Liver (tissue), 9 donors: ENCODE data around the gene CEMIP. TPM values are rescaled to one million over a fixed set of nuclear protein-coding genes. Genes with fewer than 3 reads are reported as not detected.

Source experiments
- DNase-seq: peaks from one replicate; pipeline ENCODE4 v3.0.0-alpha.2; 2017; ENCODE audit warnings: low spot score
- H3K27ac ChIP-seq, 2 donors: one replicate each; pipeline ENCODE4 v1.7.0; 2013; ENCODE audit warnings: inconsistent platforms in 2 of 2, low read length in 2 of 2, control low read depth in 1 of 2, low read depth in 1 of 2, mild to moderate bottlenecking in 1 of 2
- H3K27me3 ChIP-seq, 4 donors: one replicate each; pipeline versions ENCODE4 v1.6.1 to v1.7.0; 2013; ENCODE audit warnings: low read length in 3 of 4, inconsistent platforms in 1 of 4, mild to moderate bottlenecking in 1 of 4, moderate library complexity in 1 of 4; ENCODE audit not compliant: control insufficient read depth in 4 of 4, insufficient read depth in 4 of 4
- H3K36me3 ChIP-seq, 4 donors: one replicate each; pipeline versions ENCODE4 v1.6.1 to v1.7.0; 2013; ENCODE audit warnings: low read length in 3 of 4, mild to moderate bottlenecking in 3 of 4, low read depth in 1 of 4, moderate library complexity in 1 of 4; ENCODE audit not compliant: control insufficient read depth in 4 of 4, insufficient read depth in 3 of 4
- H3K4me1 ChIP-seq, 4 donors: one replicate each; pipeline versions ENCODE4 v1.6.1 to v1.7.0; 2013; ENCODE audit warnings: low read length in 3 of 4, mild to moderate bottlenecking in 3 of 4, moderate library complexity in 1 of 4; ENCODE audit not compliant: control insufficient read depth in 4 of 4, insufficient read depth in 4 of 4
- H3K4me3 ChIP-seq, 3 donors: one replicate each; pipeline versions ENCODE4 v1.6.1 to v1.7.0; 2013; ENCODE audit warnings: low read length in 3 of 3, control low read depth in 1 of 3, low read depth in 1 of 3, mild to moderate bottlenecking in 1 of 3
- H3K9ac ChIP-seq, 2 donors: one replicate each; pipeline ENCODE4 v1.7.0; 2013; ENCODE audit warnings: low read length in 2 of 2, mild to moderate bottlenecking in 2 of 2, moderate library complexity in 2 of 2, control low read depth in 1 of 2, low read depth in 1 of 2
- H3K9me3 ChIP-seq, 4 donors: one replicate each; pipeline versions ENCODE4 v1.6.1 to v1.7.0; 2013; ENCODE audit warnings: low read length in 3 of 4; ENCODE audit not compliant: control insufficient read depth in 4 of 4
- CTCF ChIP-seq: fragments of 150-350 bp; IDR thresholded peaks from 2 replicates; pipeline ENCODE4 v1.5.1; 2017; ENCODE audit warnings: improper control_type of control experiment, low read depth, low read length; ENCODE audit not compliant: missing input control
- EGR1 ChIP-seq, 2 donors: IDR thresholded peaks; 2 replicates each; pipeline ENCODE4 v1.6.1; 2016 to 2018; ENCODE audit warnings: antibody characterized with exemption in 2 of 2, low read depth in 2 of 2
- FOXA1 ChIP-seq: IDR thresholded peaks from 2 replicates; pipeline ENCODE4 v1.6.1; 2016; ENCODE audit warnings: antibody characterized with exemption
- FOXA2 ChIP-seq: IDR thresholded peaks from 2 replicates; pipeline ENCODE4 v1.6.1; 2016; ENCODE audit warnings: antibody characterized with exemption
- GABPA ChIP-seq, 2 donors: IDR thresholded peaks in 1 of 2; conservative IDR thresholded peaks in 1 of 2; 2 replicates each; pipeline ENCODE4 v1.6.1; 2016; ENCODE audit warnings: antibody characterized with exemption in 2 of 2, mild to moderate bottlenecking in 1 of 2, moderate library complexity in 1 of 2
- HNF4A ChIP-seq, 2 donors: conservative IDR thresholded peaks; 2 replicates each; pipeline ENCODE4 v1.6.1; 2016; ENCODE audit warnings: antibody characterized with exemption in 2 of 2, mild to moderate bottlenecking in 2 of 2
- HNF4G ChIP-seq: IDR thresholded peaks from 2 replicates; pipeline ENCODE4 v1.6.1; 2016; ENCODE audit warnings: antibody characterized with exemption
- JUND ChIP-seq, 2 donors: IDR thresholded peaks; 2 replicates each; pipeline ENCODE4 v1.6.1; 2016; ENCODE audit warnings: antibody characterized with exemption in 2 of 2
- NR2F2 ChIP-seq: IDR thresholded peaks from 2 replicates; pipeline ENCODE4 v1.6.1; 2016; ENCODE audit warnings: antibody characterized with exemption
- RAD21 ChIP-seq, 2 donors: IDR thresholded peaks; 2 replicates each; pipeline ENCODE4 v1.6.1; 2016; ENCODE audit warnings: antibody characterized with exemption in 2 of 2, mild to moderate bottlenecking in 2 of 2
- RXRA ChIP-seq, 2 donors: IDR thresholded peaks; 2 replicates each; pipeline ENCODE4 v1.6.1; 2017 to 2018; ENCODE audit warnings: antibody characterized with exemption in 2 of 2, mild to moderate bottlenecking in 1 of 2
- TAF1 ChIP-seq: conservative IDR thresholded peaks from 2 replicates; pipeline ENCODE4 v1.6.1; 2016; ENCODE audit warnings: antibody characterized with exemption, mild to moderate bottlenecking
- YY1 ChIP-seq: IDR thresholded peaks from 2 replicates; pipeline ENCODE4 v1.6.1; 2016; ENCODE audit warnings: antibody characterized with exemption, mild to moderate bottlenecking
- ZBTB33 ChIP-seq: IDR thresholded peaks from 2 replicates; pipeline ENCODE4 v1.6.1; 2016; ENCODE audit warnings: antibody characterized with exemption
- WGBS: extraction: QIAGEN DNeasy Blood & Tissue Kit; methylation state at CpG from one replicate; pipeline ENCODE4 v1.1.7; 2013; 5-methylcytosine and 5-hydroxymethylcytosine counted together
- polyA plus RNA-seq, 2 donors: library from polyadenylated mRNA; stranded (reverse) in 1 of 2; unstranded in 1 of 2; fragments of 200-250 nt in 1 of 2; fragments of >200 nt in 1 of 2; fragmentation: Nextera tagmentation in 1 of 2; extraction: Ambion mirVana in 1 of 2; gene quantifications; one replicate each; pipeline versions ENCODE4 v1.2.1 to v1.2.3, GENCODE V29; 2013 to 2015
- total RNA-seq, 2 donors: library from RNA; depleted of rRNA; stranded (reverse); fragments of >200 nt; gene quantifications; one replicate each; pipeline ENCODE4 v1.2.3, GENCODE V29; 2014
- TF ChIP-seq, protein P1 (sequence below): IDR thresholded peaks from 2 replicates; pipeline ENCODE4 v1.6.1; 2016; ENCODE audit warnings: antibody characterized with exemption
- TF ChIP-seq, protein P2 (sequence below): IDR thresholded peaks from 2 replicates; pipeline ENCODE4 v1.6.1; 2016; ENCODE audit warnings: antibody characterized with exemption
- donor health status: healthy.
- donor health status: healthy.
- donor health status: healthy.
- donor health status: healthy.
- donor health status: healthy.

CEMIP gene
- total and polyA plus RNA-seq, 4 donors, result under 0.01 to 0.89 (median 0.21) TPM

DNA sequence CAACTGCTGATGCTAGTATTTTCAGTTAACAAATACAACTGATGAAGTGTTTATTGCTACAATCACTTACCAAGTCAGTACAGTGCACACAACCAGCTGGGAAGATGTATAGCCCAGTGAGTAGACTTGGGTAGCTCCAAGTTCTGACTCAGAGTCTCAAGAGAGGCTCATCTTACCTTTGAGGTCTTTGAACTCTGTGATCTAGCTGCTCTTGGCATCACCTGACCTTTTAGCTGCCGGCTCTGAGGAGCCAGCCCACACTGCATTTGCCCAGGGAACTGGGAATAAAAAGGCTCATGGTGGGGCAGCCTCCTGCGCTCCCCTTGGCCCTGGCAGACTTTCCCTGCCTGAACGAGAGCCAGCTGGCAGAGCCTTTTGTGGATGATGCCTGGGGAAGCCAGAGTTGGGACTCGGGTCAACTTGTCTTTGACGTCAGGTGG, 82.6 kb downstream of the CEMIP start:
- Histone ChIP-seq H3K36me3 (no peaks in the 10 kb centered on the region), H3K9me3 (no peaks in the 10 kb centered on the region), H3K27ac (no peak overlapping the region), H3K4me1 (peaks cover 2 to 8% (median 3%) of the 10 kb centered on the region in 4 donors), H3K4me3 (no peak overlapping the region), H3K9ac (no peak overlapping the region), H3K27me3 (no peaks in the 10 kb centered on the region)
- TF ChIP-seq FOXA2 (no peak), CTCF (no peak), TAF1 (no peak)
- WGBS, result 80% methylated on average over 5 of the region's 5 CpGs
- DNase-seq, result no peak

DNA sequence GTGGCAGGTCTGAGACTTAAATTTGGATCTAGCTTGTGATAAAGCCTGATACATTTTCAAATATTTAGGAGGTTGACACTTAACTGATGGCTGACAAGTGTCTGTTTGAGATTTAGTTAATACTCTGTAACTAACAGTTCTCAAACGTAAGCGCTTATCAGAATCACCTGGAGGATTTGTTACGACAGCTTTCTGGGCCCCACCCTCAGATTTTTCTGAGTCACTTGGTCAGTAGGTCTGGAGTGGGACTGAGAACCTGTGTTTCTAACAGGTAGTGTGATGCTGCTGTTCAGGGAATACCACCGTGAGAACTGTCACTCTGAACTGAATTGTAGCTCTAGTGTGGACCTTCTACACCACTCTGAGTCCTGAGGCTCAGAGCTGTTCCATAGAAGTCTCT, 85.5 kb downstream of the CEMIP start:
- no peaks in the 10 kb centered on the region for H3K36me3 ChIP-seq
- TF ChIP-seq FOXA2 (no peak), TAF1 (no peak), EGR1 (IDR thresholded peaks at IDR 0.05; ENCODE audit: low read depth in 2 of 2) (no peak), HNF4G (no peak), ZBTB33 (no peak), RXRA (IDR thresholded peaks at IDR 0.05) (no peak), CTCF (no peak), GABPA (IDR thresholded peaks at IDR 0.05 in 1 of 2, conservative IDR thresholded peaks at IDR 0.05 in 1 of 2) (no peak), JUND (IDR thresholded peaks at IDR 0.05) (no peak)
- H3K27ac ChIP-seq, result no peak overlapping the region
- no peaks in the 10 kb centered on the region for H3K9me3 ChIP-seq
- H3K9ac ChIP-seq, result no peak overlapping the region
- H3K4me3 ChIP-seq, result no peak overlapping the region
- no peaks in the 10 kb centered on the region for H3K4me1 ChIP-seq
- 90% methylated on average over 4 of the region's 4 CpGs for WGBS
- H3K27me3 ChIP-seq, result no peaks in the 10 kb centered on the region
- no peak for DNase-seq

- no peaks in the 10 kb centered on the region for H3K4me1 ChIP-seq
- WGBS, result 86% methylated on average over 2 of the region's 2 CpGs
- DNase-seq, result no peak
- H3K9ac ChIP-seq, result no peak overlapping the region
- no peaks in the 10 kb centered on the region for H3K27me3 ChIP-seq
- H3K27ac ChIP-seq, result no peak overlapping the region
- no peak overlapping the region for H3K4me3 ChIP-seq
- no peaks in the 10 kb centered on the region for H3K9me3 ChIP-seq
- H3K36me3 ChIP-seq, result no peaks in the 10 kb centered on the region
- TF ChIP-seq YY1, result no peak
- TF ChIP-seq EGR1 (IDR thresholded peaks at IDR 0.05; ENCODE audit: low read depth in 2 of 2), result no peak
- no peak for TF ChIP-seq FOXA2
- no peak for TF ChIP-seq ZBTB33
- TF ChIP-seq RXRA (IDR thresholded peaks at IDR 0.05), result no peak
- TF ChIP-seq GABPA (IDR thresholded peaks at IDR 0.05 in 1 of 2, conservative IDR thresholded peaks at IDR 0.05 in 1 of 2), result no peak
- TF ChIP-seq TAF1, result no peak
- TF ChIP-seq NR2F2, result no peak
- no peak for TF ChIP-seq FOXA1
- TF ChIP-seq, protein P1, sequence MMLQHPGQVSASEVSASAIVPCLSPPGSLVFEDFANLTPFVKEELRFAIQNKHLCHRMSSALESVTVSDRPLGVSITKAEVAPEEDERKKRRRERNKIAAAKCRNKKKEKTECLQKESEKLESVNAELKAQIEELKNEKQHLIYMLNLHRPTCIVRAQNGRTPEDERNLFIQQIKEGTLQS, result no peak
- no peak for TF ChIP-seq HNF4A (conservative IDR thresholded peaks at IDR 0.05)
- no peak for TF ChIP-seq CTCF
- no peak for TF ChIP-seq RAD21 (IDR thresholded peaks at IDR 0.05)
- TF ChIP-seq, protein P2, sequence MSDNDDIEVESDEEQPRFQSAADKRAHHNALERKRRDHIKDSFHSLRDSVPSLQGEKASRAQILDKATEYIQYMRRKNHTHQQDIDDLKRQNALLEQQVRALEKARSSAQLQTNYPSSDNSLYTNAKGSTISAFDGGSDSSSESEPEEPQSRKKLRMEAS, result no peak
- no peak for TF ChIP-seq JUND (IDR thresholded peaks at IDR 0.05)
Observed at GRCh38 chr15:80866936-80867335, 87.8 kb downstream of the CEMIP start.
